ENCODE measurements around the gene RUNX1. TPM values are rescaled to one million over a fixed set of nuclear protein-coding genes. Genes with fewer than 3 reads are reported as not detected.
A peak's percentile ranks its signal among the peaks of the same experiment; 100 is the strongest.
"Not testable (repeated sequence)": the region's sequence is repeated elsewhere in the genome, so short reads cannot be mapped to it uniquely, and the experiment has no call there.

The RUNX1 gene
- total RNA-seq, 1 experiment from 2014 or later, result 0.52 TPM

DNA sequence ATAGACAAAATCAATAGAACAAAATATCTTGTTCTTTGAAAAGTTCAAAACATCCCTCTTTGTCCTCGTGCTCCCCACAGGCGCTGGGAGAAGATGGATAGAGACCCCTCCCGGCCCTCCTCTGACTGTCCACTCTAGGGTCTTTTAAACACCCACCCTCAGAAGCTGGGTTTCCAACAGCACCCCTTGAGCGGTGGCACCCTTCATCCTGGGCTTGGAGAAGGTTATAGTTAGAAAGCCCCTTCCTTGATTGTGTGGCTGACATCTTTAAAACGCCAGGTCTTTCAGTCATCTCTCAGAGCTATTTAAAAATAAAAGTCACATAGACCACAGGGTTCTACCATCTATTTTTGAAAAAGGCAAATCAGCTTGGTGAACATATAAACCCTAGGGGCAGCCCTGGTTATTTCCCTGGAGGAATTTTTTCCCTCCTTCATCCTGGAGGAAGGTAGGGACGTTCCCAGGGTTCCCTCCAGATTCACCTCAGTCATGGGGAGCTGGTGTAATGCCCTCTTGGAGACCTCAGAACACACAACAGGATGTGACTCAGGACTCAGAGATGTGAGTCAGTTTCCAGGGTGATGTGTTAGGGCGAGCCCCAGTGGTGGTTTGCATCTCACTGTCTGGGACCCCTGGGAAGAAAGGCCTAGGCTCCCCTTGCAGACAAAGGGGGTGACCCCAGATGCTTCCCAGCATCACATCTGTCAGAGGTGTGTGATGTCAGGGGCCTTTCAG, 241.8 kb downstream of the RUNX1 start:
- H3K4me1 ChIP-seq (ENCODE audit: insufficient read depth, low read length, poor library complexity, severe bottlenecking), result no peaks in the 10 kb centered on the region
- TF ChIP-seq, protein P1, sequence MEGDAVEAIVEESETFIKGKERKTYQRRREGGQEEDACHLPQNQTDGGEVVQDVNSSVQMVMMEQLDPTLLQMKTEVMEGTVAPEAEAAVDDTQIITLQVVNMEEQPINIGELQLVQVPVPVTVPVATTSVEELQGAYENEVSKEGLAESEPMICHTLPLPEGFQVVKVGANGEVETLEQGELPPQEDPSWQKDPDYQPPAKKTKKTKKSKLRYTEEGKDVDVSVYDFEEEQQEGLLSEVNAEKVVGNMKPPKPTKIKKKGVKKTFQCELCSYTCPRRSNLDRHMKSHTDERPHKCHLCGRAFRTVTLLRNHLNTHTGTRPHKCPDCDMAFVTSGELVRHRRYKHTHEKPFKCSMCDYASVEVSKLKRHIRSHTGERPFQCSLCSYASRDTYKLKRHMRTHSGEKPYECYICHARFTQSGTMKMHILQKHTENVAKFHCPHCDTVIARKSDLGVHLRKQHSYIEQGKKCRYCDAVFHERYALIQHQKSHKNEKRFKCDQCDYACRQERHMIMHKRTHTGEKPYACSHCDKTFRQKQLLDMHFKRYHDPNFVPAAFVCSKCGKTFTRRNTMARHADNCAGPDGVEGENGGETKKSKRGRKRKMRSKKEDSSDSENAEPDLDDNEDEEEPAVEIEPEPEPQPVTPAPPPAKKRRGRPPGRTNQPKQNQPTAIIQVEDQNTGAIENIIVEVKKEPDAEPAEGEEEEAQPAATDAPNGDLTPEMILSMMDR (conservative IDR thresholded peaks at IDR 0.05; ENCODE audit: low read depth, low read length), result no peak
- no peaks in the 10 kb centered on the region for H3K9me3 ChIP-seq (ENCODE audit: low read depth, low read length, poor library complexity, severe bottlenecking)
- no peak overlapping the region for H3K4me3 ChIP-seq (ENCODE audit: low read depth, low read length, poor library complexity, severe bottlenecking)
- POLR2A ChIA-PET (ENCODE audit: low non-redundant PET), result no interaction called here
- intact Hi-C loops (cut with micrococcal nuclease; ENCODE audit: unreplicated experiment), result no loop called here
- peak; percentile 39 for DNase-seq (ENCODE audit: low spot score)
- no TSS peak for BruUV-seq (replicated peaks)
- H3K36me3 ChIP-seq (ENCODE audit: insufficient read depth, low read length, poor library complexity, severe bottlenecking), result no peaks in the 10 kb centered on the region
- H3K27me3 ChIP-seq (replicated peaks; ENCODE audit: insufficient read depth, low read depth, low read length, poor library complexity), result no peaks in the 10 kb centered on the region
- H3K27ac ChIP-seq (ENCODE audit: low read depth, low read length, poor library complexity, severe bottlenecking), result no peak overlapping the region
- CTCF ChIA-PET, result no interaction called here

DNA sequence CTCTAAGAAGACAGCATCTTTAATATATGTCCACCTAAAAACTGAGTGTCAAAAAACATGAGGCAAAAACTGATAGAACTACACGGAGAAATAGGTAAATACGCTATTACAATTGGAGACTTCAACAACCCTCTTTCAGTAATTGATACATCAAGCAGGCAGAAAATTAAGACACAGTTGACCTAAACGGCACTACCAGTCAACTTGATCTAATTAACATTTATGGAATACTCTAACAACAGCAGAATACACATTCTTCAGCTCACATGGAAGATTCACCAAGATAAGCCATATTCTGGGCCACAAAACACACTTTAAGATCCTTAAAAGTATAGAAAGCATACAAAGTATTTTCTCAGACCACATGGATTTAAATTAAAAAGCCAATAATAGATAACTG, 242.7 kb downstream of the RUNX1 start:
- intact Hi-C loops (cut with micrococcal nuclease; ENCODE audit: unreplicated experiment), result no loop called here
- TF ChIP-seq EZH2 (IDR thresholded peaks at IDR 0.05; ENCODE audit: borderline replicate concordance, low read depth, low read length, poor library complexity, severe bottlenecking), result no peak
- TF ChIP-seq, protein P1 (conservative IDR thresholded peaks at IDR 0.05; ENCODE audit: low read depth, low read length), result no peak
- Histone ChIP-seq H3K36me3 (ENCODE audit: insufficient read depth, low read length, poor library complexity, severe bottlenecking) (no peaks in the 10 kb centered on the region), H3K27me3 (replicated peaks; ENCODE audit: insufficient read depth, low read depth, low read length, poor library complexity) (no peaks in the 10 kb centered on the region), H3K4me1 (ENCODE audit: insufficient read depth, low read length, poor library complexity, severe bottlenecking) (no peaks in the 10 kb centered on the region), H3K27ac (ENCODE audit: low read depth, low read length, poor library complexity, severe bottlenecking) (no peak overlapping the region), H3K9me3 (ENCODE audit: low read depth, low read length, poor library complexity, severe bottlenecking) (no peaks in the 10 kb centered on the region), H3K4me3 (ENCODE audit: low read depth, low read length, poor library complexity, severe bottlenecking) (no peak overlapping the region)
- POLR2A ChIA-PET (ENCODE audit: low non-redundant PET), result no interaction called here
- CTCF ChIA-PET, result no interaction called here
- BruUV-seq (replicated peaks), result no TSS peak
- no peak for DNase-seq (ENCODE audit: low spot score)

DNA sequence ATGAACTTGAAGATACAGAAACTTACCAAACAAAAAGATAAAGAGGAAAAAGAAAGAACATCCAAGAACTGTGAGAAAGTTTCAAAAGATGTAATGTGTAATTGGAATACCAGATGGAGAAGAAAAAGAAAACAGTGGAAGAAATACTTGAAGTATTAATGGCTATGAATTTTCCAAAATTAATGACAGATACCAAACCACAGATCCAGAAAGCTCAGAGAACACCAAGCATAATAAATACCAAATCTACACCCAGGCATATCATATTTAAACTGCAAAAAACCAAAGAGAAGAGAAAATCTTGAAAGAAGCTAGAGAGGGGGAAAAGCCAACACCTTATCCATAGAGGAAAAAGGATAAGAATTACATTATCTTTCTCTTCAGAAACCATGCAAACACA, 243.9 kb downstream of the RUNX1 start:
- DNase-seq (ENCODE audit: low spot score), result no peak
- H3K9me3 ChIP-seq (ENCODE audit: low read depth, low read length, poor library complexity, severe bottlenecking), result no peaks in the 10 kb centered on the region
- BruUV-seq (replicated peaks), result no TSS peak
- intact Hi-C loops (cut with micrococcal nuclease; ENCODE audit: unreplicated experiment), result no loop called here
- no peaks in the 10 kb centered on the region for H3K4me1 ChIP-seq (ENCODE audit: insufficient read depth, low read length, poor library complexity, severe bottlenecking)
- no peak overlapping the region for H3K4me3 ChIP-seq (ENCODE audit: low read depth, low read length, poor library complexity, severe bottlenecking)
- CTCF ChIA-PET, result no interaction called here
- POLR2A ChIA-PET (ENCODE audit: low non-redundant PET), result no interaction called here
- TF ChIP-seq EZH2 (IDR thresholded peaks at IDR 0.05; ENCODE audit: borderline replicate concordance, low read depth, low read length, poor library complexity, severe bottlenecking), result no peak
- TF ChIP-seq, protein P1 (conservative IDR thresholded peaks at IDR 0.05; ENCODE audit: low read depth, low read length), result no peak
- no peaks in the 10 kb centered on the region for H3K36me3 ChIP-seq (ENCODE audit: insufficient read depth, low read length, poor library complexity, severe bottlenecking)
- H3K27ac ChIP-seq (ENCODE audit: low read depth, low read length, poor library complexity, severe bottlenecking), result no peak overlapping the region
- no peaks in the 10 kb centered on the region for H3K27me3 ChIP-seq (replicated peaks; ENCODE audit: insufficient read depth, low read depth, low read length, poor library complexity)

DNA sequence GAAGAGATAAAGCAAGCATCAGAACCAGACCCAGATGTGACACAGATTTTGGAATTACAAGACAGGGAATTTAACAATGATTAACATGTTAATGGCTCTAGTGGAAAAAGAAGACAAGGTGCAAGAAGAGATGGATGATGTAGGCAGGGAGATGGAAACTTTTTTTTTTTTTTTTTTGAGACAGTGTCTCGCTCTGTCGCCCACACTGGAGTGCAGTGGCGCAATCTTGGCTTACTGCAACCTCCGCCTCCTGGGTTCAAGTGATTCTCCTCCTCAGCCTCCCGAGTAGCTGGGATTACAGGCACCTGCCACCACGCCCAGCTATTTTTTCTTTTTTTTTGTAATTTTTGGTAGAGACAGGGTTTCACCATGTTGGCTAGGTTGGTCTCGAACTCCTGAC, 244.5 kb downstream of the RUNX1 start:
- H3K27me3 ChIP-seq (replicated peaks; ENCODE audit: insufficient read depth, low read depth, low read length, poor library complexity); H3K4me3 ChIP-seq (ENCODE audit: low read depth, low read length, poor library complexity, severe bottlenecking); H3K36me3 ChIP-seq (ENCODE audit: insufficient read depth, low read length, poor library complexity, severe bottlenecking); BruUV-seq (replicated peaks); DNase-seq (ENCODE audit: low spot score); POLR2A ChIA-PET (ENCODE audit: low non-redundant PET); H3K9me3 ChIP-seq (ENCODE audit: low read depth, low read length, poor library complexity, severe bottlenecking); H3K4me1 ChIP-seq (ENCODE audit: insufficient read depth, low read length, poor library complexity, severe bottlenecking); CTCF ChIA-PET; H3K27ac ChIP-seq (ENCODE audit: low read depth, low read length, poor library complexity, severe bottlenecking); intact Hi-C loops (cut with micrococcal nuclease; ENCODE audit: unreplicated experiment): not testable (repeated sequence)

Data from A673 (cell line).